ENCODE measurements around the gene PRMT7. TPM values are rescaled to one million over a fixed set of nuclear protein-coding genes. Genes with fewer than 3 reads are reported as not detected.
A peak's percentile ranks its signal among the peaks of the same experiment; 100 is the strongest.

The PRMT7 gene
- total RNA-seq, 1 experiment from 2014 or later: 33.1 TPM

GRCh38 chr16:68275611-68276191, 35.1 kb upstream of the PRMT7 start:
- BruUV-seq (replicated peaks): TSS peak; percentile 63
- POLR2A ChIA-PET: interaction anchor here (0.7 kb wide), 2 partner anchors 36 to 310 kb away, joined by 3 to 19 read pairs; no protein-coding TSS in a partner anchor

GRCh38 chr16:68276223-68276622, 34.6 kb upstream of the PRMT7 start:
- BruUV-seq (replicated peaks): no TSS peak
- Histone ChIP-seq H3K36me3 (ENCODE audit: control insufficient read depth, insufficient read depth, low read length) (no peaks in the 10 kb centered on the region), H3K4me3 (ENCODE audit: low read depth in 2 of 2, low read length in 2 of 2) (no peak overlapping the region), H3K4me1 (ENCODE audit: control insufficient read depth, insufficient read depth, low read length) (no peaks in the 10 kb centered on the region), H3K27ac (ENCODE audit: low read length) (no peak overlapping the region), H3K27me3 (ENCODE audit: control insufficient read depth, insufficient read depth, low read length) (no peaks in the 10 kb centered on the region), H3K9me3 (ENCODE audit: control insufficient read depth, insufficient read depth, low read depth, low read length) (no peaks in the 10 kb centered on the region)
- ChIA-PET CTCF (no interaction called here), POLR2A (interaction anchor here (0.7 kb wide), 1 partner anchor 36 kb away, joined by 3 read pairs; no protein-coding TSS in a partner anchor)
- DNase-seq (ENCODE audit: low read depth, low spot score) (no peak), ATAC-seq (no peak)
- no peak for TF ChIP-seq POLR2AphosphoS5 (IDR thresholded peaks at IDR 0.05; ENCODE audit: low read depth, low read length)
- no peak for TF ChIP-seq CTCF (IDR thresholded peaks at IDR 0.05)
- no peak for TF ChIP-seq TCF7L2 (IDR thresholded peaks at IDR 0.05; ENCODE audit: low read depth, low read length)
- TF ChIP-seq SIN3A (IDR thresholded peaks at IDR 0.05; ENCODE audit: borderline replicate concordance, insufficient read depth, low read depth, low read length): no peak
- no peak for TF ChIP-seq REST (IDR thresholded peaks at IDR 0.05; ENCODE audit: insufficient read depth in 1 of 2, low read depth in 2 of 2, low read length in 1 of 2)
- intact Hi-C loops (cut with micrococcal nuclease; ENCODE audit: unreplicated experiment): no loop called here
- in situ Hi-C loops (cut with HindIII; ENCODE audit: low pct_unique_long_range_greater_than_20kb, low sequenced_read_pairs): no loop called here

More at GRCh38 chr16:68275611-68276191, 35.1 kb upstream of the PRMT7 start:
- intact Hi-C loops (cut with micrococcal nuclease; ENCODE audit: unreplicated experiment) (no loop called here), in situ Hi-C loops (cut with HindIII; ENCODE audit: low pct_unique_long_range_greater_than_20kb, low sequenced_read_pairs) (no loop called here)
- no peak for DNase-seq (ENCODE audit: low read depth, low spot score)
- CTCF ChIA-PET: interaction anchor here (0.7 kb wide), 1 partner anchor 13 kb away, joined by 5 read pairs; no protein-coding TSS in a partner anchor
- Histone ChIP-seq H3K4me1 (ENCODE audit: control insufficient read depth, insufficient read depth, low read length) (no peaks in the 10 kb centered on the region), H3K36me3 (ENCODE audit: control insufficient read depth, insufficient read depth, low read length) (no peaks in the 10 kb centered on the region), H3K4me3 (ENCODE audit: low read depth in 2 of 2, low read length in 2 of 2) (no peak overlapping the region), H3K27me3 (ENCODE audit: control insufficient read depth, insufficient read depth, low read length) (no peaks in the 10 kb centered on the region), H3K9me3 (ENCODE audit: control insufficient read depth, insufficient read depth, low read depth, low read length) (no peaks in the 10 kb centered on the region), H3K27ac (ENCODE audit: low read length) (no peak overlapping the region)
- TF ChIP-seq POLR2AphosphoS5 (IDR thresholded peaks at IDR 0.05; ENCODE audit: low read depth, low read length) (no peak), TCF7L2 (IDR thresholded peaks at IDR 0.05; ENCODE audit: low read depth, low read length) (no peak), REST (IDR thresholded peaks at IDR 0.05; ENCODE audit: insufficient read depth in 1 of 2, low read depth in 2 of 2, low read length in 1 of 2) (no peak), SIN3A (IDR thresholded peaks at IDR 0.05; ENCODE audit: borderline replicate concordance, insufficient read depth, low read depth, low read length) (no peak), CTCF (IDR thresholded peaks at IDR 0.05) (no peak)
- ATAC-seq: no peak

Data from Panc1 (cell line).